Nephron progenitor cell (in vitro differentiated cells): ENCODE measurements around the gene CHRNG.

Source experiments
- DNase-seq: peaks from one replicate; pipeline ENCODE4 v3.0.0; 2021
- H3K27ac Mint-ChIP-seq: 2 replicates; pipeline ENCODE4 v1.8.0; 2021; ENCODE audit warnings: mild to moderate bottlenecking, moderate library complexity, mixed read lengths
- H3K27me3 Mint-ChIP-seq: 2 replicates; pipeline ENCODE4 v1.8.0; 2021; ENCODE audit warnings: mild to moderate bottlenecking, low read depth, mixed read lengths; ENCODE audit not compliant: poor library complexity
- H3K36me3 Mint-ChIP-seq: 2 replicates; pipeline ENCODE4 v1.8.0; 2021; ENCODE audit warnings: low read depth, mixed read lengths
- H3K4me1 Mint-ChIP-seq: 2 replicates; pipeline ENCODE4 v1.8.0; 2021; ENCODE audit warnings: mixed read lengths
- H3K4me3 Mint-ChIP-seq: 2 replicates; pipeline ENCODE4 v1.8.0; 2021; ENCODE audit warnings: mild to moderate bottlenecking, moderate library complexity, mixed read lengths
- H3K9me3 Mint-ChIP-seq: 2 replicates; pipeline ENCODE4 v1.8.0; 2021; ENCODE audit warnings: mild to moderate bottlenecking, moderate library complexity, mixed read lengths
- TF ChIP-seq, protein P1 (sequence below): fragments of 200-600 bp; sonication (generic); IDR thresholded peaks from 2 replicates; pipeline ENCODE4 v1.5.0; 2021; ENCODE audit warnings: antibody characterized with exemption

Gene CHRNG

GRCh38 chr2:232525791-232526371 lies 13.6 kb upstream of the CHRNG start, which contains the start of gene CHRND:
CHRND (plus strand) TSS chr2:232526160; CDS start chr2:232526216, 56 bp downstream.
- Mint-ChIP-seq H3K4me3 (peak within 1 kb of the TSS; percentile 62), H3K36me3 (no peaks in the 10 kb centered on the region), H3K27ac (no peak within 1 kb of the TSS), H3K4me1 (peaks cover 36% of the 10 kb centered on the region), H3K9me3 (no peaks in the 10 kb centered on the region), H3K27me3 (peaks cover 41% of the 10 kb centered on the region)
- peak; percentile 67 for DNase-seq
- TF ChIP-seq, protein P1, sequence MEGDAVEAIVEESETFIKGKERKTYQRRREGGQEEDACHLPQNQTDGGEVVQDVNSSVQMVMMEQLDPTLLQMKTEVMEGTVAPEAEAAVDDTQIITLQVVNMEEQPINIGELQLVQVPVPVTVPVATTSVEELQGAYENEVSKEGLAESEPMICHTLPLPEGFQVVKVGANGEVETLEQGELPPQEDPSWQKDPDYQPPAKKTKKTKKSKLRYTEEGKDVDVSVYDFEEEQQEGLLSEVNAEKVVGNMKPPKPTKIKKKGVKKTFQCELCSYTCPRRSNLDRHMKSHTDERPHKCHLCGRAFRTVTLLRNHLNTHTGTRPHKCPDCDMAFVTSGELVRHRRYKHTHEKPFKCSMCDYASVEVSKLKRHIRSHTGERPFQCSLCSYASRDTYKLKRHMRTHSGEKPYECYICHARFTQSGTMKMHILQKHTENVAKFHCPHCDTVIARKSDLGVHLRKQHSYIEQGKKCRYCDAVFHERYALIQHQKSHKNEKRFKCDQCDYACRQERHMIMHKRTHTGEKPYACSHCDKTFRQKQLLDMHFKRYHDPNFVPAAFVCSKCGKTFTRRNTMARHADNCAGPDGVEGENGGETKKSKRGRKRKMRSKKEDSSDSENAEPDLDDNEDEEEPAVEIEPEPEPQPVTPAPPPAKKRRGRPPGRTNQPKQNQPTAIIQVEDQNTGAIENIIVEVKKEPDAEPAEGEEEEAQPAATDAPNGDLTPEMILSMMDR = no peak

DNA sequence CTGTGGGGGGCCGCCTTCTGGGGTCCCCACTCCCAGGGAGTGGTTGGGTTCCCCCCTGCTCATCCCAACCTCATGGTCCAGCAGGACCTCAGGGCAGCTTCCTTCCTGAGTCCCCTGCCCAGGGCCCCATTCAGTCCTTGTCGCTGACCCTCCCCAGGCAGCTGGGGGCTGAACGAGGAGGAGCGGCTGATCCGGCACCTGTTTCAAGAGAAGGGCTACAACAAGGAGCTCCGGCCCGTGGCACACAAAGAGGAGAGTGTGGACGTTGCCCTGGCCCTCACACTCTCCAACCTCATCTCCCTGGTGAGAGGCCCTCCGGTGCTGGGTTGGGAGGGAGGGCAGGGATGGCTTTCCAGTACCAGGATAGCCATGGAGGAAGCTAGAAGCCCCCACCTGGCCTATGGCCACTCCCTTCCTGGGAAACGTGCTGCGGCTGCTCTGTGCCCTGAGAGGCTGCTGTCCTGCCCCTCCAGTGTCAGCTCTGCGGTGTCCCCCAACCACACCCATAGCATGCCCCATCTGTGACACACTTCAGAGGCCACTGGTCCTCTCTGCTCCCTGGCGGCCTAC lies 13.0 kb upstream of the CHRNG start:
- H3K4me1 Mint-ChIP-seq = peaks cover 34% of the 10 kb centered on the region
- no peak for DNase-seq
- TF ChIP-seq, protein P1 = no peak
- peaks cover 35% of the 10 kb centered on the region for H3K27me3 Mint-ChIP-seq
- H3K4me3 Mint-ChIP-seq = no peak overlapping the region
- H3K9me3 Mint-ChIP-seq = no peaks in the 10 kb centered on the region
- no peaks in the 10 kb centered on the region for H3K36me3 Mint-ChIP-seq
- H3K27ac Mint-ChIP-seq = no peak overlapping the region

GRCh38 chr2:232527905-232528470 lies 11.5 kb upstream of the CHRNG start:
- Mint-ChIP-seq H3K4me1 (peaks cover 36% of the 10 kb centered on the region), H3K9me3 (no peaks in the 10 kb centered on the region), H3K27me3 (peaks cover 24% of the 10 kb centered on the region), H3K4me3 (no peak overlapping the region), H3K36me3 (no peaks in the 10 kb centered on the region), H3K27ac (no peak overlapping the region)
- TF ChIP-seq, protein P1 = no peak
- no peak for DNase-seq

GRCh38 chr2:232528746-232529460 lies 10.6 kb upstream of the CHRNG start:
- TF ChIP-seq, protein P1 = no peak
- no peak for DNase-seq
- Mint-ChIP-seq H3K4me3 (no peak overlapping the region), H3K9me3 (no peaks in the 10 kb centered on the region), H3K27ac (peak overlapping the region; percentile 14), H3K4me1 (peaks cover 44% of the 10 kb centered on the region), H3K27me3 (peaks cover 17% of the 10 kb centered on the region), H3K36me3 (no peaks in the 10 kb centered on the region)

- no peaks in the 10 kb centered on the region for H3K36me3 Mint-ChIP-seq
- no peaks in the 10 kb centered on the region for H3K9me3 Mint-ChIP-seq
- TF ChIP-seq, protein P1 = no peak
- peak overlapping the region; percentile 29 for H3K27ac Mint-ChIP-seq
- no peak for DNase-seq
- peaks cover 17% of the 10 kb centered on the region for H3K27me3 Mint-ChIP-seq
- no peak overlapping the region for H3K4me3 Mint-ChIP-seq
- H3K4me1 Mint-ChIP-seq = peaks cover 49% of the 10 kb centered on the region
Observed at GRCh38 chr2:232529806-232530547, 9.5 kb upstream of the CHRNG start.
